Measurements from ENCODE around the gene SUCO. TPM values are rescaled to one million over a fixed set of nuclear protein-coding genes. Genes with fewer than 3 reads are reported as not detected.
"Not testable (repeated sequence)": the region's sequence is repeated elsewhere in the genome, so short reads cannot be mapped to it uniquely, and the experiment has no call there.

SUCO gene, protein sequence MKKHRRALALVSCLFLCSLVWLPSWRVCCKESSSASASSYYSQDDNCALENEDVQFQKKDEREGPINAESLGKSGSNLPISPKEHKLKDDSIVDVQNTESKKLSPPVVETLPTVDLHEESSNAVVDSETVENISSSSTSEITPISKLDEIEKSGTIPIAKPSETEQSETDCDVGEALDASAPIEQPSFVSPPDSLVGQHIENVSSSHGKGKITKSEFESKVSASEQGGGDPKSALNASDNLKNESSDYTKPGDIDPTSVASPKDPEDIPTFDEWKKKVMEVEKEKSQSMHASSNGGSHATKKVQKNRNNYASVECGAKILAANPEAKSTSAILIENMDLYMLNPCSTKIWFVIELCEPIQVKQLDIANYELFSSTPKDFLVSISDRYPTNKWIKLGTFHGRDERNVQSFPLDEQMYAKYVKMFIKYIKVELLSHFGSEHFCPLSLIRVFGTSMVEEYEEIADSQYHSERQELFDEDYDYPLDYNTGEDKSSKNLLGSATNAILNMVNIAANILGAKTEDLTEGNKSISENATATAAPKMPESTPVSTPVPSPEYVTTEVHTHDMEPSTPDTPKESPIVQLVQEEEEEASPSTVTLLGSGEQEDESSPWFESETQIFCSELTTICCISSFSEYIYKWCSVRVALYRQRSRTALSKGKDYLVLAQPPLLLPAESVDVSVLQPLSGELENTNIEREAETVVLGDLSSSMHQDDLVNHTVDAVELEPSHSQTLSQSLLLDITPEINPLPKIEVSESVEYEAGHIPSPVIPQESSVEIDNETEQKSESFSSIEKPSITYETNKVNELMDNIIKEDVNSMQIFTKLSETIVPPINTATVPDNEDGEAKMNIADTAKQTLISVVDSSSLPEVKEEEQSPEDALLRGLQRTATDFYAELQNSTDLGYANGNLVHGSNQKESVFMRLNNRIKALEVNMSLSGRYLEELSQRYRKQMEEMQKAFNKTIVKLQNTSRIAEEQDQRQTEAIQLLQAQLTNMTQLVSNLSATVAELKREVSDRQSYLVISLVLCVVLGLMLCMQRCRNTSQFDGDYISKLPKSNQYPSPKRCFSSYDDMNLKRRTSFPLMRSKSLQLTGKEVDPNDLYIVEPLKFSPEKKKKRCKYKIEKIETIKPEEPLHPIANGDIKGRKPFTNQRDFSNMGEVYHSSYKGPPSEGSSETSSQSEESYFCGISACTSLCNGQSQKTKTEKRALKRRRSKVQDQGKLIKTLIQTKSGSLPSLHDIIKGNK (N-terminal part only)
- total RNA-seq = 37.2 and 38.0 TPM in 2 replicates

DNA sequence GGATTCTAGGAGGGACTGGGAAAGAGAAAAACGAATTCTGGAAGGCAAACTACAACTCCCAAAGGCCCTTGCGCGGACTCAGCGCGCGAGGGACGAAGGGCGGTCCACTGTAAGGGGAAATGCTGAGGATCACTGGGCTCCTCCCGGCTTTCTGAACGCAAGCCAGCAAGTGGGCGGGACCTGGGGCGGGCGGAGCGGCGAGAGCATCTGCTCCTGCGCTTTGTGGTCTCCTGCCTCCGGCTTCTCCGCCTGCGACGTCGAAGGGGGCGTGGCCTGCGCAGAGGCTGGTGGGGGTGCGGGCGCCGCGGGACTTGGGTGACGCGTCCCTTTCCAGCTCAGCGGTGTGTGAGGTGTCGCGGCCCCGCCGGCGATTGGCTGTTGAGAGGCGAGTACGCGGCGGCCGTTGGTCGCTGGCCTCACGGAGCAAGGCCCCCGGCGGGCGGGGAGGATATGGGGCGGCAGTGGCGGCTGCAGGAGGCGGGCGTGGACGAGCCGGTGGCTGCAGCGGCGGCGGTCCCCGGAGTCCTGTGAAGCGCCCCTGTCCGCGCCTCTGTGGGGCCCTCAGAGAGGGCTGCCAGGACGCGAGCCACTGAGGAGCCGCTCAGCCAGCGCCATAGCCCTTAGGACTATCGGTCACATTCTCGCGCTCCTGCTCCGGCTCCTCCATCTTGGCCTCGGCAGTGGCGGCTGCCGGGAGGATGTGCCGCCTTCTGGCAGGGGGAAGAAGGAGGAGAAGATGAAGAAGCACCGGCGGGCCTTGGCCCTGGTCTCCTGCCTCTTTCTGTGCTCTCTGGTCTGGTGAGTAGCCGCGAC lies at the start of gene SUCO:
SUCO (plus strand) TSS at position 451 of the 813 bp plus-strand sequence; CDS start at position 737, 286 bp downstream.
- no peaks in the 10 kb centered on the region for H3K9me3 Mint-ChIP-seq
- H3K4me1 Mint-ChIP-seq = peaks cover 38% of the 10 kb centered on the region
- DNase-seq = peak; percentile 100
- intact Hi-C loops (cut with micrococcal nuclease) = loop anchor here (1.0 to 10.0 kb wide), 17 partner anchors 56 to 1622 kb away; partner anchors contain the start of genes CENPL, DARS2, FASLG and METTL13
- H3K4me3 Mint-ChIP-seq = peak within 1 kb of the TSS; percentile 89
- H3K27ac Mint-ChIP-seq = peak within 1 kb of the TSS; percentile 97
- H3K27me3 Mint-ChIP-seq = peaks cover 17% of the 10 kb centered on the region
- H3K36me3 Mint-ChIP-seq (ENCODE audit: low read depth) = peaks cover 6% of the 10 kb centered on the region

DNA sequence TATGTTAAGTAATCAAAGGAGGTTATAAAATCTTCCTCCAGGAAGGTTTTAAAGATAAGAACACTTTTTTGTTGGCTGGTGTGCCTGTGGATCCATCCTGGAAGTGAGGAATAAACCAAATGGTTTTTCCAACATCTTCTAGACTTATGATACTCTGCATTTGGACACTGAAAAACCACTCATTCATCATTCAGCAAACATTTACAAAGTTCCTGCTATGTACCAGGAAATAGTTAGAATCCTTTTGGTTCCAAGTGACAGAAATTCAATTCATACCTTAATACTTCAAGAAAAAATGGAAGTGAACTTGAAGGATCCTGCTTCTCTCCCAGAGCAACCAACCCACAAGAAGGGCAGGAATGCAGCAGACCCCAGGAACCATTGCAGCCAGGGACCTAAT lies 49.5 kb upstream of the SUCO start:
- intact Hi-C loops (cut with micrococcal nuclease) = loop anchor here (5.0 kb wide), 1 partner anchor 39 kb away; no protein-coding TSS in a partner anchor
- Mint-ChIP-seq H3K36me3 (ENCODE audit: low read depth) (no peaks in the 10 kb centered on the region), H3K9me3 (no peaks in the 10 kb centered on the region), H3K27me3 (peaks cover 28% of the 10 kb centered on the region), H3K4me1 (peaks cover 18% of the 10 kb centered on the region), H3K27ac (no peak overlapping the region), H3K4me3 (no peak overlapping the region)
- DNase-seq = no peak

DNA sequence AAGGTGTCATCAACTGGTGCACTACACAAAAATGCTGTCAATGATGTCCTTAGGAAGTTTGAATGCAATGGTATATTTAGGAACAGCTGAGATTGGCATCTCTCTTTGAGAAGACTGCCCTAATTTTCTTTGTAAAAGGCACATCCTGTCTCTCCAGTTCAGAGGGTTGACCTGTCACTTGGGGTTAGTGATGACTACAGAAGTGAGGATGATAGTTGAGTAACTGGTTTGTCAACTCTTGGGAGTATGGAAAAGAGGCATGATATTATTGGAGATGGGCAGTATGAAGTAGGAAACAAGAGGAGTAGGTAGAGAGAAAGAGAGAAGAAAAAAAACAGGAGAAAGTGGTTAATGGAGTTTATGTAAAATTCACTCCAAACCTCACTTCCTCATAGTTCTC lies 48.7 kb upstream of the SUCO start:
- no peaks in the 10 kb centered on the region for H3K9me3 Mint-ChIP-seq
- no peak overlapping the region for H3K27ac Mint-ChIP-seq
- DNase-seq = no peak
- intact Hi-C loops (cut with micrococcal nuclease) = loop anchor here (5.0 kb wide), 1 partner anchor 38 kb away; no protein-coding TSS in a partner anchor
- peaks cover 35% of the 10 kb centered on the region for H3K27me3 Mint-ChIP-seq
- no peaks in the 10 kb centered on the region for H3K36me3 Mint-ChIP-seq (ENCODE audit: low read depth)
- H3K4me3 Mint-ChIP-seq = no peak overlapping the region
- H3K4me1 Mint-ChIP-seq = peaks cover 18% of the 10 kb centered on the region

DNA sequence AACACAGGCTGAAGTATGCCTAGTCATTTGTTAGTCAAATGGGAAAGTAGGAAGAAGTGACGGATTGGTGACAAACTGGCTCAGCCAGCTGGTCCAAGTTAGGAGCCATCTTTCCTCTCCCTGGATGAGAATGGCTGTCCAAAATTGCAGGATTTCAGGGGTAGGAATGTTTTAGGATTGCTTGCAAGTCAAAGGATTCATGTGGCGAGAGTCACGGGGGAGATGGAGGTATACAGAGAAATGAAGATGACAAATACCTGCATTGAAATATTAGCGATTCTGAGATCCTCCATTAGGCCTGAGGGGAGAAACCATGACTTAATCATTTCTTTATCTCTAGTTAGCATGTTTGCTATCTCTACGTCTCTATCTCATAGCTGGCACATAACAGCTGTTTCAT lies 47.3 kb upstream of the SUCO start:
- Mint-ChIP-seq H3K36me3 (ENCODE audit: low read depth) (no peaks in the 10 kb centered on the region), H3K9me3 (no peaks in the 10 kb centered on the region), H3K27me3 (peaks cover 40% of the 10 kb centered on the region), H3K27ac (no peak overlapping the region), H3K4me3 (no peak overlapping the region), H3K4me1 (peaks cover 13% of the 10 kb centered on the region)
- DNase-seq = no peak
- intact Hi-C loops (cut with micrococcal nuclease) = no loop called here

DNA sequence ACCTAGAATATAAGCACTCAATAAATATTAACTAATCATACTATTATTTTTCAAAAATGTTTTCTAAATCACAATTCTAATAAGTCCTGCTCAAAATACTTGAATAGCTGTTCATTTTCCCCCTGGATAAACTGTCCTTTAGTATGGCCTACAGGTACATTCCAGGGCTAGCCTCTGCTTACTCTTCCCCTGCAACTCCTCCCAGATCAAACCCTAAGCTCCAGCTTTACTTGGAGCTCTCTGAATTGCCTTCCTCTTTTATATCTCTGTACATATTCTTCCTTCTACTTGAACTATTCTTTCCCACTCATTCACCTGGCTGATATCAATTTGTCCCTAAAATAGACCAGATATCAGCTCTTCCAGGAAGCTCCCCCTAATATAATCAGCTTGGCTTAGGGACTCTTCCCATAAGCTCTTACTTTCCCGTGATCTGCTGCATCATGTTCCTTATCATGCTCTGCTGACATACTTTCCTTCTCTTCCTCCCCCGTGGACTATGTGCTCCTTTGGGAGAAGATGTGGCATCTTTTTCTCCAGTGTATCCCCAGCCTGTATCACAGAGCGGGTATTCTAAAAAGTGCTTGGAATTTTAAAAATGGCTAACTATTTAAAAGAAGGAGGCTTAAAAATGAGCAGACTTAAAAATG lies 46.0 kb upstream of the SUCO start:
- H3K4me1 Mint-ChIP-seq = peaks cover 13% of the 10 kb centered on the region

DNA sequence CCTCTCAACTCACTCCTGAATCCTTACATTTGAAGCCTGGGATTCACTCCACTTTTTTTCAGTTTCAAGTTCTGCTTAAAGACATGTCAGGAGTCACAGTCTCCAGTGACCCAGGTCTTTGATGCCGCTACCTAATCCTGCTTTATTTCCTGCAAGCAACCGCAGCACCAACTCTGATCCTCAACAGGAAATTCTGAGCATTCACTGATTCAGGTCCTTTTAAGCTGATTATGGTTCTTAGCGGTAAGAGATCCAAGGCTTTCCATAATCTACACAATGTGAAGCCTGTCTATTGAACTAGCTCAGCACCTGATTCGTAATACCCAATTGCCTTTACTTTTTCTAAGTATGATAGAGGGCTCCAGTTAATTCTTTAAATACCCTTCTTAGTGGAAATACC lies 45.4 kb upstream of the SUCO start:
- Mint-ChIP-seq H3K9me3 (no peaks in the 10 kb centered on the region), H3K4me3 (no peak overlapping the region), H3K4me1 (peaks cover 13% of the 10 kb centered on the region), H3K36me3 (ENCODE audit: low read depth) (no peaks in the 10 kb centered on the region), H3K27ac (no peak overlapping the region), H3K27me3 (peaks cover 40% of the 10 kb centered on the region)
- intact Hi-C loops (cut with micrococcal nuclease) = no loop called here
- peak; percentile 57 for DNase-seq

More for the DNA sequence above, 46.0 kb upstream of the SUCO start:
- DNase-seq = no peak
- intact Hi-C loops (cut with micrococcal nuclease) = no loop called here
- Mint-ChIP-seq H3K9me3 (no peaks in the 10 kb centered on the region), H3K27me3 (peaks cover 40% of the 10 kb centered on the region), H3K4me3 (no peak overlapping the region), H3K36me3 (ENCODE audit: low read depth) (no peaks in the 10 kb centered on the region), H3K27ac (no peak overlapping the region)

DNA sequence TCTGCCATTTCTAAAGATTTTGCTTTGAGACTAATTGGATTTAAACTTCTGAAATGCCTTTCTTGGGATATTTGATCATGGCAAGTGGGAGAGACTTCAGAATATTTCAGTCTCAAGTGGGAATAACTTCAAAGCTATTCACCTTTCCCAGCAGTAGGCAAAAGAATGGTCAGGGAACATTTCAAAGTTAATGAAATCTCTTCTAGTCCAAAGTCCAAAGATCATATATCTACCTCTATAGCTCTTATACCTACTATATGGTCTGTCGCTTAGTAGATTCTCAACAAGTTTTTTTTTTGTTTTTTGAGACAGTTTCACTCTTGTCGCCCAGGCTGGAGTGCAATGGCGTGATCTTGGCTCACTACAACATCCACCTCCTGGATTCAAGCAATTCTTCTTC lies 44.6 kb upstream of the SUCO start:
- peaks cover 41% of the 10 kb centered on the region for H3K27me3 Mint-ChIP-seq
- no peak overlapping the region for H3K4me3 Mint-ChIP-seq
- H3K4me1 Mint-ChIP-seq = peaks cover 13% of the 10 kb centered on the region
- no peak for DNase-seq
- H3K27ac Mint-ChIP-seq = no peak overlapping the region
- no peaks in the 10 kb centered on the region for H3K36me3 Mint-ChIP-seq (ENCODE audit: low read depth)
- intact Hi-C loops (cut with micrococcal nuclease) = no loop called here
- no peaks in the 10 kb centered on the region for H3K9me3 Mint-ChIP-seq

DNA sequence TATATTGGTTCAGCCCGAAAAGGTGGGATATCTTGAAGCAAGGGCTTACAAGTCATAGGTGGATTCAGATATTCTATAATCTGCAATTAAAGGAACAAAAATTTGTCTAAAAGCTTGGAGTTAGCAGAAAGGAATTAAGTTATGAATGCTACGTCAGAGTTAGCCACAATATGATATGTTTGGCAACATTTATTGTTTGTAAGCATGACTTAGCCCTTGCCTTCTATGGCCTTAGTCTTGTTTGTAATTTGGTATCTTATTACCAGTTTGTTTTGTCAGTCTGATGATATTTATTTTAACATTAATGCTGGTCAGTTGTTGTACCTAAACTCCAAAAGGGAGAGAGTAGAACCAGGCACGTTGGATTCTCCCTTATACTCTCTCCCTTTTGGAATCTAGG lies 43.1 kb upstream of the SUCO start:
- no peak overlapping the region for H3K4me3 Mint-ChIP-seq
- no peaks in the 10 kb centered on the region for H3K9me3 Mint-ChIP-seq
- no peak overlapping the region for H3K27ac Mint-ChIP-seq
- H3K27me3 Mint-ChIP-seq = peaks cover 35% of the 10 kb centered on the region
- H3K4me1 Mint-ChIP-seq = peaks cover 11% of the 10 kb centered on the region
- H3K36me3 Mint-ChIP-seq (ENCODE audit: low read depth) = no peaks in the 10 kb centered on the region
- intact Hi-C loops (cut with micrococcal nuclease) = no loop called here
- DNase-seq = no peak

DNA sequence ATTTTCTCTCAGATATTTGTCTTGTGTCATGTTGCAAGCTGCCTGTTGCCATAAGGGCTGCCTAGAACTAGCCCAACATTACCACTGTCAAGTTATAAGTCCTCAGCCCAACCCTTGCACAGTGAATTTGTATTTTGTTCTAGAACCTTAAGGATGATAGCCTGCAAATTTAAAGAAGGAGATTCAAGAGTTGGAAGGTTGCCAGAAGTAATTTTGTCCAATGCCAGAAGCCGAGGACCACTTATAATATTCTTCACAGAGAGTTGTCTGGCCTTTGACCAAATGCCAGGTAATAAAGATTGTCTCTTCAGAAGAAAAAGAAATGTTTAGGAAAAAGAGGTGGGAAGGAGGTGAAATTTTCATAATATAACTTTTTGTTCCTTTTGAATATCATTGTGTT lies 40.5 kb upstream of the SUCO start:
- H3K27me3 Mint-ChIP-seq = peaks cover 27% of the 10 kb centered on the region
- no peak overlapping the region for H3K4me3 Mint-ChIP-seq
- intact Hi-C loops (cut with micrococcal nuclease) = no loop called here
- H3K9me3 Mint-ChIP-seq = no peaks in the 10 kb centered on the region
- peaks cover 5% of the 10 kb centered on the region for H3K4me1 Mint-ChIP-seq
- no peak overlapping the region for H3K27ac Mint-ChIP-seq
- DNase-seq = no peak
- no peaks in the 10 kb centered on the region for H3K36me3 Mint-ChIP-seq (ENCODE audit: low read depth)

DNA sequence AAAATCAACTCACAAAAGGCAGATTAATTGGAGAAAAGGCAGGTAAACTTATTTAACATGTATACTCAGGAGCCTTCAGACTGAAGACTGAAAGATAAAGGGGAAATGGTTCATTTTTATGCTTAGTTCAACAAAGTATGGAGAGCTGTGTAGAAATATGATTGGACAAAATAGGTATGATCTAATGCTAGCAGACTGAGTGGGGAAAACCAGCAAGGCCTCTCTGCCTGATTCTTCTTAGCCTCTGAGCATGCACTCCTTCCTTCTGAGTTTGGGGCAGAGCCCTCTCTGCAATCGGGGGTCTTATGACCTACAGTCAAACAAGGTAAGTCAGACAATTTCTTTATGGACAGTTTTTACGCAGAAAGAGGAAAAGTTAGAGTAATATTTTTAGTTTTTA lies 38.8 kb upstream of the SUCO start:
- H3K4me1 Mint-ChIP-seq = no peaks in the 10 kb centered on the region
- H3K27me3 Mint-ChIP-seq = peaks cover 18% of the 10 kb centered on the region
- no peaks in the 10 kb centered on the region for H3K36me3 Mint-ChIP-seq (ENCODE audit: low read depth)
- H3K9me3 Mint-ChIP-seq = no peaks in the 10 kb centered on the region
- intact Hi-C loops (cut with micrococcal nuclease) = no loop called here
- no peak overlapping the region for H3K27ac Mint-ChIP-seq
- no peak for DNase-seq
- H3K4me3 Mint-ChIP-seq = no peak overlapping the region

DNA sequence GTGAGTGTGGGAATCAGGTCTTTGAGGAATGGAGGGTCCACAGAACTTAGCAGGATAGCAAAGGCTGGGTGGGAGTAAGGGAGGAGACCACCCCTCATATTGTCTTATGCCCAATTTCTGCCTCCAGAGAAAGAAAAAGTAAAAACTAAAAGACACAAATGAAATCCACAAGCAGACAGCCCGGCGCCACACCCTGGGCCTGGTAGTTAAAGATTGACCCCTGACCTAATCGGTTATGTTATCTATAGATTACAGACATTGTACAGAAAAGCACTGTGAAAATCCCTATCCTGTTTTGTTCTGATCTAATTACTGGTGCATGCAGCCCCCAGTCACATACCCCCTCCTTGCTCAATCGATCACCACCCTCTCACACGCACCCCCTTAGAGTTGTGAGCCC lies 36.8 kb upstream of the SUCO start:
- H3K27ac Mint-ChIP-seq; H3K4me1 Mint-ChIP-seq; H3K27me3 Mint-ChIP-seq; intact Hi-C loops (cut with micrococcal nuclease); H3K9me3 Mint-ChIP-seq; H3K4me3 Mint-ChIP-seq; DNase-seq; H3K36me3 Mint-ChIP-seq (ENCODE audit: low read depth): not testable (repeated sequence)

DNA sequence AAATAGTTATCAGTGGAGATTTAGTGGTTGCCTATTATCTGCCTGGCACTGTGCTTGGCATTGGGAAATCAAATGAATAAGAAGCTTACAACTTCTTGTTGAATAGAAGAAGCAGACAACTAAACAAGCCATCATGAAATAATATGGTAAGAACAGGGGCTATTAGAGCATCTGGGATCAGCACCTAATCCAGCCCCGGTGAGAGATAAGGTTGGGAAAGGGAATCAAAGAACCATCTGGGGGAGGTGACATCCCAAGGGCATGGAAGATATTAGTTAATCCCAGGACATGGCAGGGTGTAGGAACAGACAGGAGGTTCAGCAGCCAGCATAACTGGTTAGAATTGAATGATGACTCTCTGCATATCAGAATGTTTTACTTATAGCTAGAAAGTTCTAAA lies 36.3 kb upstream of the SUCO start:
- H3K27ac Mint-ChIP-seq = no peak overlapping the region
- H3K4me3 Mint-ChIP-seq = no peak overlapping the region
- no peaks in the 10 kb centered on the region for H3K36me3 Mint-ChIP-seq (ENCODE audit: low read depth)
- DNase-seq = no peak
- intact Hi-C loops (cut with micrococcal nuclease) = no loop called here
- no peaks in the 10 kb centered on the region for H3K4me1 Mint-ChIP-seq
- H3K9me3 Mint-ChIP-seq = no peaks in the 10 kb centered on the region
- H3K27me3 Mint-ChIP-seq = peaks cover 6% of the 10 kb centered on the region

All from activated CD4-positive, alpha-beta T cell treated with anti-CD3 and anti-CD28 coated beads, Interleukin-2, amount 10 ng/mL, durations not matched to agents 24 days and 14 days (primary cell).